ENCODE results near the gene FLOT1. TPM values are rescaled to one million over a fixed set of nuclear protein-coding genes. Genes with fewer than 3 reads are reported as not detected.
A peak's percentile ranks its signal among the peaks of the same experiment; 100 is the strongest.

Gene FLOT1
- total and polyA plus RNA-seq, 9 of the 15 experiments (the other 6 are each of a cell fraction or from before 2014, with no cell fraction given), result 11.7 to 149 (median 118) TPM

GRCh38 chr6:30720738-30721197 is 21.7 kb downstream of the FLOT1 start (continued):
- TF ChIP-seq THRB (CRISPR knock-in tag; conservative IDR thresholded peaks at IDR 0.05) (peak; percentile 90), ELF4 (CRISPR knock-in tag; IDR thresholded peaks at IDR 0.05) (0 out of 2 replicates have a peak, but pooled peaks have one; percentile 66), EP400 (IDR thresholded peaks at IDR 0.05) (peak; percentile 60), GATA2 (CRISPR knock-in tag; IDR thresholded peaks at IDR 0.05) (no peak), XRCC4 (IDR thresholded peaks at IDR 0.05; ENCODE audit: extremely low read depth, insufficient read depth, insufficient read length) (no peak), TAF9B (IDR thresholded peaks at IDR 0.05; ENCODE audit: partially characterized antibody) (no peak), CTCF (IDR thresholded peaks at IDR 0.05 in 2 of 3, conservative IDR thresholded peaks at IDR 0.05 in 1 of 3; ENCODE audit: insufficient read depth in 2 of 3, low read depth in 1 of 3, low read length in 3 of 3) (no peak; a peak in 1 of 6 replicates), LCOR (CRISPR knock-in tag; IDR thresholded peaks at IDR 0.05) (no peak; the same call in 1 of the 2 replicates), CGGBP1 (CRISPR knock-in tag; IDR thresholded peaks at IDR 0.05) (peak; percentile 56; the same call in 1 of the 2 replicates), HMGXB4 (CRISPR knock-in tag; IDR thresholded peaks at IDR 0.05) (0 out of 2 replicates have a peak, but pooled peaks have one; percentile 39), CBFA2T2 (conservative IDR thresholded peaks at IDR 0.05) (no peak), MYC (IDR thresholded peaks at IDR 0.05; ENCODE audit: low read depth, low read length) (no peak; the same call in 1 of the 2 replicates), MYC (CRISPR knock-in tag; IDR thresholded peaks at IDR 0.05; ENCODE audit: borderline replicate concordance, low read depth) (peak; percentile 80), CBFA2T3 (IDR thresholded peaks at IDR 0.05) (no peak), PRMT5 (CRISPR knock-in tag; IDR thresholded peaks at IDR 0.05) (peak; percentile 75; the same call in 1 of the 2 replicates), OTX1 (CRISPR knock-in tag; IDR thresholded peaks at IDR 0.05) (peak; percentile 91; the same call in 1 of the 2 replicates), ELF1 (tag; IDR thresholded peaks at IDR 0.05) (0 out of 2 replicates have a peak, but pooled peaks have one; percentile 6), KAT2B (IDR thresholded peaks at IDR 0.05; ENCODE audit: low read depth, low read length) (no peak), ZFPM2 (CRISPR knock-in tag; IDR thresholded peaks at IDR 0.05) (peak; percentile 88; the same call in 1 of the 2 replicates), ILF3 (IDR thresholded peaks at IDR 0.05; ENCODE audit: borderline replicate concordance) (peak; percentile 87; the same call in 1 of the 2 replicates), TSC22D4 (tag; IDR thresholded peaks at IDR 0.05) (no peak)
